HG03039 (cell line): Measurements from ENCODE around the gene SLC39A5.
"Not testable (repeated sequence)": the region's sequence is repeated elsewhere in the genome, so short reads cannot be mapped to it uniquely, and the experiment has no call there.

Experiments used
- ATAC-seq: cut with Tn5 transposase; IDR thresholded peaks from one replicate; pipeline ENCODE4 v1.9.1; 2021; ENCODE audit warnings: mild to moderate bottlenecking, moderate library complexity; ENCODE audit not compliant: unreplicated experiment

The SLC39A5 gene, protein sequence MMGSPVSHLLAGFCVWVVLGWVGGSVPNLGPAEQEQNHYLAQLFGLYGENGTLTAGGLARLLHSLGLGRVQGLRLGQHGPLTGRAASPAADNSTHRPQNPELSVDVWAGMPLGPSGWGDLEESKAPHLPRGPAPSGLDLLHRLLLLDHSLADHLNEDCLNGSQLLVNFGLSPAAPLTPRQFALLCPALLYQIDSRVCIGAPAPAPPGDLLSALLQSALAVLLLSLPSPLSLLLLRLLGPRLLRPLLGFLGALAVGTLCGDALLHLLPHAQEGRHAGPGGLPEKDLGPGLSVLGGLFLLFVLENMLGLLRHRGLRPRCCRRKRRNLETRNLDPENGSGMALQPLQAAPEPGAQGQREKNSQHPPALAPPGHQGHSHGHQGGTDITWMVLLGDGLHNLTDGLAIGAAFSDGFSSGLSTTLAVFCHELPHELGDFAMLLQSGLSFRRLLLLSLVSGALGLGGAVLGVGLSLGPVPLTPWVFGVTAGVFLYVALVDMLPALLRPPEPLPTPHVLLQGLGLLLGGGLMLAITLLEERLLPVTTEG

DNA sequence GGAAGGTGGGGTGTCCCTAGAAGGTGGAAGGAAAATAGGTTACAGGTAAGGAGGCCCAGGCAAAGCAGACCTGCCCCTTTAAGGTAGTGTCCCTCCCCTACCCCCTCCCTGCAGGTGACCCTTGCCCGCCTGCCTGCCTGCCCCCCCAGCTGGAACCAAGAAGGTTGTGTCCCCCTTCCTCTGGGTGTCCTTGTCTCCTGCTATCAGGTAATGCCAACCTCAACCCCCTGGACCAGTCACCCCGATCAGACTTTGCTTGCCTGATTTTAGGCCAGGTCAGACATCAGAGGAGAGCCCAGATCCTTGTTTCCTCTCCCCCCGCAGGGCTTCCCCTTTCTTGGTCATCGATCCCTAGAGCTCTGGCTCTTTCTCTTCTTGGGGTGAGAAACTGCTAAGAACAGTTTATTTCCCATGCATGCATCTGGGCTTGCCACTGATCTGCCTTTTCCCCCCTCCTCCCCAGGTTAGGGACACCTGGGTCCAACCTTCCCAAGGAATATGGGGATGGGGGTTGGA is at the start of gene SLC39A5:
SLC39A5 (plus strand) TSS at position 136 of the 516 bp plus-strand sequence. CDS start 1,224 bp downstream, outside the sequence.
- ATAC-seq: no peak

DNA sequence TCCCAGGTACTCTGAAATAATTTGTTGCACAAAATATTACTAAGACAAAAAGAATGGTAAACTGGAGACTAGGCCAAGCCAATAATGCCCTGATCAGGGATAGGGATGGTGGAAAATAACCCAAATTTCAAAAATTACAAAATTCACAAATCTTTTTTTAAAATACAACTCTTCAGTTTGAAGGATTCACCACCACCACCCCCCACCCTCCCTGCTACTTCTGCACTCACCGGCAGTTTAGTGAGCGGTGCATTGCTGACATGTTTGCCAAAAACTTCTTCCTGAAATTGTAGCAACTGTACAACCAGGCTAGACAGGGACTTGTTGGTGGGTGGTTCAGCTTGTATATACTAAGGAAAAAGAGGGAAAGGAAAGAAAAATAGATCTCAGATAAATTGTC is 42.9 kb upstream of the SLC39A5 start:
- no peak for ATAC-seq

DNA sequence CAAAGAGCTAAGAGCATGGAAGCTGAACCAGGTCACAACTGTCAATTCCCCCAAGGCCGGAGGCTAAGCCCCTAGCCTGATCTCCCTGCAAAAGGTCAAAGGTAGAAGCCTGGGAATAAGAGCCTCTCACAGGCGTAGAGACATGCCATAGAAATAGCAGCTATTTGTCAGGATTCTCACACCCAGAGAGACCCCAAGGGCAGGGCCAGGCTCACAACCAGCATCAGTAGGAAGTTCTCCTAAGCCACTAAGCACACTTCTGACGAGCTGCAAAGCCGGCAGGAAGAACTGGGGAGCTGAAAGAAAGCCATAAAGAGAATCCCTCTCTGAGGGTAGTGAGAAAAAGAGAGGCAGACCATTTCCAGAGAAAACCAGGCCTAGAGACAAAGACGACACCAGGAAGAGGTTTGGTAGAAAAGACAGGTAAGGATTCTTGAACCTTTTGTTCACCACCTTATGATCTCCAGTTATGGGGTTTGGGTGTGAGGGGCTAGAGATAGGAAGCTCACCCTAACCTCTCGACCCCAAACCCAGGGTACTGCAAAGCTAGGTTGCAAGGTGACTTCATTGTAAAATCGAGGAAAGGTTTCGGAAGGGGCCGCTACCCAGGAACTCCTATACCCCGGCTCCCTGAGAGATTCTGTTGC is 41.6 kb upstream of the SLC39A5 start:
- no peak for ATAC-seq

DNA sequence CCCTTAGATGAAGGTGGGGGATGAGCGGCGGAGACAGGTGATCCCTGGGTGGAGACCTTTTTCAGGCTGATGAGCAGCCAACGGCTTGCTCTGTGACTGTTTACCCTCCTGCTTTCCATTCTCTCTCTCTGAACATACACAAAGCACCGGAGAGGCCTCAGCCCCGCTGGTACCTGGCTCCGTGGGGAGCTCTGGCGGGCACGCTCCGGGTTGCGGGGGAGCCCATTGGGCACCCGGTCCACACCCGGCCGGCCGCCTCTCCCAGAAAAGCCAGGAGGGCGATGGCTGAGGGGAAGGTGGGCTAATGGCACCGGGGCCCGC is 41.1 kb upstream of the SLC39A5 start:
- no peak for ATAC-seq

DNA sequence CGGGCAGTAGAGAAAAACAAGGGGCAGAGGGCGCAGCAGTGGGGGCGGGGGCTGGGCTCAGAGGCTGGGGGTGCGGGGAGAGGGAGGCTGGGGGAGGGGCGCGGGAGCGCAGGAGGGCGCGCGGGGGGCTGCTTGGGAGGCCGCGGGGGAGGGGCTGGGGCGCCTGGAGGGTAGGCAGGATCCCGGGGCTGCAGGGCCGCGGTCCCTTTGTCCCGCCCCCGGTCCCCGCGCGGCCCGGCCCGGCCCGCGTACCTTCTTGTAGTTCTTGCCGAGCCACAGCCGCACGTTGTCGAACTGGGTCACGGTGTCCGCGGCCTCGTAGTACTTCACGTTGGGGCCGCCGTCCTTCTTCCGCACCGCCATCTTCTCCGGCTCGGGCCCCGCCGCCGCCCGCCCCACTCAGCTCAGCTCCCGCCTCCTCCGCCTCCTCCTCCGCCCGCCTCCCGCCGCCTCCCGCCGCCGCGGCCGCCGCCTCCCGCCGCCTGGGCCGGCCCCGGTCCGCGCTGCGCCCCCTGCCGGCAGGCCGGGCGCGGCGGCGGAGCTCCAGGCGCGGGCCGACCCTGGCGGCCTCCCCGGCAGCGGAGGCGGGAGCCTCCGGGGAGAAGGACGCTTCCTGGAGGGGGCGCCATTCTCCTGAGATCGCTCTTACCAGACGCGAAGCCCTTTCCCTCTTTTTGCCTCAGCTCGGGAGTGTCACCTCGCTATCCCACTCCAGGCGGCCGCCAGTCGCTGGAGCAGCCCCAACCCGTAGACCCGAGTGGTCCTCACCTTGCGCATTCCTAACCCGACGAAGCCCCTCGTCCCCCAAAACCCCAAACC is 40.5 kb upstream of the SLC39A5 start, which contains the start of gene SMARCC2:
SMARCC2 (minus strand) TSS at position 385 of the 819 bp plus-strand sequence; CDS start at position 363, 22 bp downstream.
- ATAC-seq: peak; percentile 68

DNA sequence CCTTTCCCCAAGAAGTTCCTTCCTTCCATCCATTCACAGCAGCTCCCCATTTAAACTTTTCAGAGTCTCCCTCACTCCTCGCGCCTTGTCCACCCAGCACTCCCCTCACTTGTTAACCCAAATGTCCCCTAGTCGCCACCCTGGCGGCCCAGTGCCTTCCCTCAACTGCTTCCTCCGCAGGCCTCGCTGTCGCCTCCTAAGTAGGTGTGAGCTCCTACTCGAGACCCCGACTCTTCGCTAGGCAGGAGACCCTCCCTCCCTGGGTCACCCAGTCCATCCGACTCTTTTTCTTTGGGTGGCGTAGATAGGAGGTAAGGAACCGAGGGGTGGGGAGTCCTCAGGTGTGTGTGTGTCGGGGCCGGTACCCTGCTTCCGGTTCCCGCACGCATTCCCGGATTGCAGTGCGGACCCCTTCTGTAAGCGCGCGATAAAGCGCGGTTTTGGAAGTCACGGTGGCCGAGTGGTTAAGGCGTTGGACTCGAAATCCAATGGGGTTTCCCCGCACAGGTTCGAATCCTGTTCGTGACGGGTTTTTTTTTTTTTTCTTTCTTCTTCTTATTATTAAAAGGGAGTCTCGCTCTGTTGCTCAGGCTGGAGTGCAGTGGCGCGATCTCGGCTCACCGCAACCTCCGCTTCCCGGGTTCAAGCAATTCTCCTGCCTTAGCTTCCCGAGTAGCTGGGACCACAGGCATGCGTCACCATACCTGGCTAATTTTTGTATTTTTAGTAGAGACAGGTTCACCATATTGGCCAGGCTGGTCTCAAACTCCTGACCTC is 39.7 kb upstream of the SLC39A5 start:
- peak; percentile 34 for ATAC-seq

DNA sequence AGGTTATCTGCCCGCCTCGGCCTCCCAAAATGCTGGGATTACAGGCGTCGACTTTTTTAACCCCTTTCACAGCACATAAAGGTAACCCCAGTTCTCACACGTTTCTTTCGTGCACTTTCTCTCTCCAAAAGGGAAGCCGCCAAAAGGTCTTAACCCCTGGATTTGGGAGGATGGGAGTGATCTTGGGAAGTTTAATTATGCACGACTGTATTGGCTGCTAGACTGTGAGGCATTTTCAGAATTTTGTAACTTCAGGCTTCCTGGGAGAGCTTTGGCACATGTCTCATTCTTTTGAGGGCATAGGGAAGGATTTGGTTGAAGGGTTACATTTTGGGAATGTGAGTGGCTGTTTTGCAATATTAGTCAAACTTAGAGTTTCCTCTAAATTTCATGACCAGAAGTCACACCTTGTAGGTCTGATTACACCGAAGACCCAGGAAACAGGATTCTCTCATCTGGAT is 39.1 kb upstream of the SLC39A5 start:
- ATAC-seq: no peak

DNA sequence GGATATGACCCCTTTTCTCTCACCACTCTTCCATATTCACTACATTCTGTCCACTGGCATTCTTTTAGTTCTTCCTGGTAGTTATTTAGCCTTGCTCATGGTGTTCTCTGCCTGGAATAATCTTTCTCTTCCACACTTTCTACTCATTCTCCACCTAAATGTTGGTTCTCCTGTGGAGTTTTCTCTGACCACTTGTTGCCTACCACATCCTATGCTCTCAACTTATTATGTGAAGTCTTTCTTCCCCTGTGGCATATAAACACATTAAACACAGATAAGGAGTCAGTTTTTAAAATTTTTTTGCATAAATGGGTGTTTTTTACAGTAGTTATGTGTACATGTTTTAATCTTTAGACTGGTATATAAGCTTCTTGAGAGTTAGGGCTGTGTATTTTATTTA is 37.3 kb upstream of the SLC39A5 start:
- ATAC-seq: no peak

DNA sequence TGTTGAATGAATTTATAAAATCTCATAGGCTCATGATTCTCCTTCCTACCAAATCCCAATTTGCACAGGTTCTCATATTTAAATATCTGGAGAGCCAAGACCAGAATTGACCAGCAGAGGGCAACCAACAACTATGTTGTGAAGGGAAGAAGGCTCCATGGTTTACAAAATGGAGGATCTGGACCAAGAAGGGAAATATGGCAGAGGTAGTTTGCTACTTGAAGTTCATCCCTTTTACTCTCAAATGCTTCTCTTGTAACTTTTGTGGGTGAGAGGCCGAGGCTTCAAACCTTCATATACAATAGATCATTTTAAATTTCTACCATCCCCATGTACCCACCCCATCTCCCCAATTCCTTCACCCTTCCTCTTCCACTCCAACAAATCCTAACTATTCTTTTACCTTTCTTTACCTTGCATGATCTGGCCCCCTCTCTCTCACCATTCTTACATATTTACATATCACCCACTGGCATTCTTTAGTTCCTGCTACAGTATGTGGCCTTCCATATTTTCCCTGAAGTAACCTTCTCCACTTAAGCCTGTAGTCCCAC is 36.7 kb upstream of the SLC39A5 start:
- ATAC-seq: no peak

DNA sequence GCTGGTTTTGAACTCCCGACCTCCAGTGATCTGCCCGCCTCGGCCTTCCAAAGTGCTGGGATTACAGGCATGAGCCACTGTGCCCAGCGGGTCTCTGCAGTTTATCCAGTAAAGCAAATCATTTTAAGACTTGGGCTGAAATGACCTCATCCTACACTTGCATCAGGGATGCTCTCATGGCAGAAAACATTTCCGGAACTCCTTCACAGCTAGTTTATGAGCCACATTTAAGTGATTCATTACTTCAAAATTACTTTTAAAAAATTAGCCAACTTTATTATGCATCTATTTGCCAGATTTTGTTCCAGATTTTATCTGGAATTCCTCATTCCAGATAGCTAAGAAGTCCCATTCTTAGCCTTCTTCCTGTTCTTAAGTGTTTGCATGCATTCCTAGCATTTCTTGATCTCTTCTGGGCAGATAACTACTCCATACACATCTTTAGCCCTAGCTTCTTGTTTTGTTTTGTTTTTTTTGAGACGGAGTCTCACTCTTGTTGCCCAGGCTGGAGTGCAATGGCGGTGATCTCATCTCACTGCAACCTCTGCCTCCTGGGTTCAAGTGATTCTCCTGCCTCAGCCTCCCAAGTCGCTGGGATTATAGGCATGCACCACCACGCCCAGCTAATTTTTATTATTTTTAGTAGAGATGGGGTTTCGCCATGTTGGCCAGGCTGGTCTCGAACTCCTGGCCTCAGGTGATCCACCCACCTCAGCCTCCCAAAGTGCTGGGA is 32.9 kb upstream of the SLC39A5 start:
- not testable (repeated sequence) for ATAC-seq

DNA sequence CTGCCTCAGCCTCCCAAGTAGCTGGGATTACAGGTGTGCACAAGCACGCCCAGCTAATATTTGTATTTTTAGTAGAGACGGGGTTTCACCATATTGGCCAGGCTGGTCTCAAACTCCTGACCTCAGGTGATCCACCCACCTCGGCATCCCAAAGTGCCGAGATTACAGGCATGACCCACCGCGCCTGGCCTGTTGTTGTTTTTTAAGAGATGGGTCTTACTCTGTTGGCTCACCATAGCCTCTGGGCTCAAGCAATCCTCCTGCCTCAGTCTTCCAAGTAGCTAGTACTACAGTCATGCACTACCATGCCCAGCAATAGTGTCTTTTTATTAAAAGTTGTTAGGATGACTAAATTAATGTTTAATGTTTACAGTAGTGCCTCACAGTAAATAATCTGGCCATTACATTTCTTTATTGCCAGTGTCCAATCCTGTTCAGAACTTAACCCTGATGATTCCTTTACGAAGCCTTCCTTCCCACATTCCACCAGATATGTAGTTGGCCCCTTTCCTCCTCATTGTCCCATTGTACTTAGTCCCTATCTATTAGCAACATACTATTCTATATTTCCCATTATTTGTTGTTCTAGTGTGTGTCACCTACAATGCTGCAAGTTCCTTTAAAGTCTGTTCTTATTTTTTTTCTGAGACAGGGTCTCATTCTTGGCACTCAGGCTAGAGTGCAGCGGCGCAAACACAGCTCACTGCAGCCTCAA is 31.8 kb upstream of the SLC39A5 start:
- no peak for ATAC-seq

DNA sequence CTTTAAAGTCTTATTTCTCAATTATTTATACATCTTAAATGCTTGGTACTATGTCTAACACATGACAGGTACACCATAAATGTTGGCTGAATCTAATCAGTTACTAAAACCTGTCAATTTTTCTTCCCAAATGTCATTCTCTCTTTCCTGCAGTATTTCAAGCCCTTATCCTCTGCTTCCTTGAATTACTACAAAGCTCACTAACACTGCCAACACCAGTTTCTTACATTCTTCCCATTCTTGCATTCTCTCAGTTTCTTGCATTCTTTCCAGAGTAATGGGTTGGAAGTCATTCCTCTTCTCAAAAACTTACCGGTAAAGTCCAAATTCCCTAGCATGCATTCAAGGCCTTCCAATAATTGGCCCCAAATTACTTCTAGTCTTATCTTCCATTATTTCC is 31.0 kb upstream of the SLC39A5 start:
- ATAC-seq: no peak

DNA sequence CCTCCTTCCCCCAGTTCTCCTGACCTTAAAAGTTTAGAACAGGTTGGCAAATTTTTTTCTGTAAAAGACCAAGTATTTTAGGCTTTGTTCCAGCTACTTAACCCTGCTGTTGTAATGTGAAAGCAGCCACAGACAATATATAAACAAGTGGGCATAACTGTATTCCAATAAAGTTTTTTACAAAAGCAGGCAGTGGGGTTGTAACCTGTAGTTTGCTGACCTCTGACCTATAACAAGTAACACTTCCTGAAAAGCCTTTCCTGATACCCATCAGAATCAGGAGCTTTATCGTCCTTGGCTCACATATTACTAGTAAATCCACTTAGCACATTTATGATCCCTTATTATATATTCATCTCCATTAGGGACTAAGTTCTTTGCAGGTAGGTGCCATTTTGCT is 27.5 kb upstream of the SLC39A5 start:
- no peak for ATAC-seq

DNA sequence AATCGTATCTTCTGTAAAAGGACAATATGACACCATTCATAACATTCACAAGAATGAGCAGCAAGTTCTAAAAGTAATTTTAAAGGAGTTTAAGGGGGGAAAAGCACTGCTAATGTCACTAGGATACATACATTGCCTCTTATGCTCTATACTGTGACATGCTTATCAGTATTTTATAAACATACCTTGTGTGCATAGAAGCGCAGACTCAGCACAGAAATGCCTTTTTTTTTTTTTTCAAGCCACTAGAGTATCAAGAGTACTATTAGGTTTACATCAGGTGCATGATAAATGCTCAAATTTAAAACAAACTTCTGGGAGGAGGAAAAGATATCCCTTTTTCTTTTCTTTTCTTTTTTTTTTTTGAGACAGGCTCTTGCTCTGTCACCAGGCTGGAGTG is 27.0 kb upstream of the SLC39A5 start:
- no peak for ATAC-seq

DNA sequence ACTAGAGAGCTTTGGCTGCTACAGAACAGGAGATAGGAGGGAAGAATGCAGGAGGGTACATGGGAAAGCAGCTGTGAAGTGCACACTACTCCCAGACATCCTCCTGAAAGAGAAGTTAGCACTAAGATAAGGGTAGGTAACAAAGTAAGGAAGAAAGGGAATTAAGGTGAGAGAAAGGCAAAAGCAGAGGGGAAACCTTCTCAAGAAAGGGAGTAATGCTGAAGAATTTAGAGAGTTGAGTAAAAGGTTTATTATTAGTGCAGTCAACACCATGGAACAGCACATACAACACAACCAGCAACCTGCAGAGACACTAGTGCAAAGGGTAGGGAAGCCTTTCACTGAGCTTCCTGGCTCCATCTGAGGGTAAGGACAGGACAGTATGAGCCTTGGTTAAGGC is 25.6 kb upstream of the SLC39A5 start:
- no peak for ATAC-seq

DNA sequence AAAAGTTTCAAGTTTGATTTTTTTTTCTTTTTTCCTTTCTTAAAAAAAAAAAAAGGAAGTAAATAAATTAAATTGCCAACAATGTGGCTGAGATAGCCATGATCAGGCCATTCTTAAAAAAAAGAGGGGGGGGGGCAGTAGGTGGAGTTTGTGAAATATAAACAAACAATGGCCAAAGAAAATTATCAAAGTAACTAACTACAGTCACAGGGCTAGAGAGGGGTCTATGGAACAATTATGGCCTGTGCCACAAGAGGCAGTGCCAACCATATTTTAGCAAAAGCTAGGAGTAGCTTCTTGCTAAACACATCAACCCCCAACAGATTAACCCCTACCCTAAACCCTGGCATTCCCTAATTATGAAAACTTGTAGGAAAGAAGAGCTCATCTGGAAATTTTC is 24.4 kb upstream of the SLC39A5 start:
- ATAC-seq: no peak

DNA sequence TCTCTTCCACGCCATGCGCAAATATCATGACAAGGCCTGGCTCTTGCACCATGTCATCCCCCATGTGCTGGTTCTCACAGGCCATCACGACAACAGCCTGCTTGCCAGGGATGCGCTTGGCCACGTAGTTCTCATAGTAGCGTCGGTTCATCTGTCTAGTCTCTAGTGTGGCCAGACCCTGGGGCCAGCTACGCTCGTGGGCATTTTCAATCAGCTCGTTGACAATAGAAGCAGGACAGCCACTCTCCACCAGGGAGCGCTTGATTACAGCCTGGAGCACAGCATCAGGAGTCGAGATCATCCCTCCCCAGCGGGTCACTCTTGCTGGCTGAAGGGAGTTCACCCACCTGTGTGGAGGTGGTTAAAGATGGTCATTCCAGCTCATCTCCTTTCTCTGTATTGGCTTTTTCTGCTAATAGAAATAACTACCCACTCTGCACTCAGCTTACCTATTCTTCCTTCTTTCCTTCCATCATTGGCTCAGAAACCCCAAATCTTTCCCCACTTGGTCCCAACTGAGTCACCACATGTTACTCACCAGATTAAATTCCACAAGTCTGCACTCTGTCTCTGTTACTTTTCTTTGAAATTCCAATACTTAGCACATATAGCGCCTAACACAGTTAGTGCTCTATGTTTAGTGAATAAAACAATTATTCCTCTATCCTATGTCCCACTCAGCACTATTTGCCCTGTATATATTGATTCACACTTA is 23.2 kb upstream of the SLC39A5 start:
- ATAC-seq: no peak

DNA sequence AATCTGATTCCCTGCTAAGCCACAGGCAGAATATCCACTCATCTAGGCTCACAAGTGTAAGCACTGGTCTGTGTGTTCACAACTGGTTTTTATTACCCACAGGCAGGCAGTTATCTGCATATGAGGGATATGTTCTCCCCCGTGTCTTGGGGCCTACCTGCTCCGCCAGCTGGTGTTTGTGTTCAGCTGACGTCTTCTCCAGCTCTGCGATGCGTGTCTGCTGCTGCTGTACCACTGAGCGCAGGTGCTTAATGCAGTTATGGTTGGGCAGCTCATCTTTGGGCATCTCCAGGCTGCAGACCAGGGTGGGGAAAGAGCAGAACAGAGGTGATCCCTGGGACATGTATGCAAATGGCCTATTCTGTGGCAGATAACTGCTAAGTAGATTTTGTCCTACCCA is 21.8 kb upstream of the SLC39A5 start:
- no peak for ATAC-seq
